GM12878 (cell line): ENCODE data around the gene POLD4. TPM values are rescaled to one million over a fixed set of nuclear protein-coding genes. Genes with fewer than 3 reads are reported as not detected.
A peak's percentile ranks its signal among the peaks of the same experiment; 100 is the strongest.

ENCODE experiments used
- ATAC-seq: fragments of 200-7000 bp; cut with Tn5 transposase; 3 replicates; pipeline ENCODE4 v1.9.1; 2020; ENCODE audit warnings: mild to moderate bottlenecking, moderate library complexity
- BruUV-seq: library from RNA; stranded (reverse); fragments of 400-500 nt; replicated peaks from 2 replicates; lab custom pipeline; 2021; lab: Mats Ljungman, UMichigan
- CTCF ChIA-PET: fragments of 300-600 bp; sonication (Branson Sonifier 250); formaldehyde crosslinking; extraction: SDS; loops from one replicate; lab custom pipeline; 2021; ENCODE audit warnings: inconsistent platforms; lab: Yijun Ruan, JAX
- POLR2A ChIA-PET: fragments of 350-600 bp; formaldehyde crosslinking; extraction: SDS; loops from one replicate; lab custom pipeline; 2021; ENCODE audit warnings: inconsistent platforms; lab: Charles Lee
- RAD21 ChIA-PET: fragments of 300-600 bp; sonication (Branson Sonifier 250); formaldehyde crosslinking; loops from one replicate; lab custom pipeline; 2023; ENCODE audit warnings: antibody characterized with exemption; ENCODE audit not compliant: unreplicated experiment; lab: Charles Lee
- SMC1A ChIA-PET: fragments of 300-600 bp; sonication (Branson Sonifier 250); formaldehyde crosslinking; loops from one replicate; lab custom pipeline; 2023; ENCODE audit not compliant: unreplicated experiment, uncharacterized antibody; lab: Charles Lee
- DNase-seq: peaks from one replicate; pipeline ENCODE4 v3.0.0-alpha.2; 2011; ENCODE audit warnings: low read depth, low spot score
- FAIRE-seq: peaks from 3 replicates; lab custom pipeline; 2011; peaks lifted over from hg19 to GRCh38; lab: Jason Lieb, UNC
- H2AFZ ChIP-seq: 2 replicates; pipeline ENCODE4 v1.6.0; 2011; ENCODE audit warnings: low read depth, low read length, control low read depth; ENCODE audit not compliant: control insufficient read depth
- H3K27ac ChIP-seq: 2 replicates; pipeline ENCODE4 v1.5.1; 2011; ENCODE audit warnings: control low read depth; ENCODE audit not compliant: control insufficient read depth, insufficient read depth
- H3K27me3 ChIP-seq, 2 experiments: replicated peaks in 1 of 2; 2 replicates each; pipeline versions ENCODE4 v1.6.0 to v1.6.1; 2011; ENCODE audit warnings: low read length in 1 of 2; ENCODE audit not compliant: control insufficient read depth in 2 of 2, insufficient read depth in 2 of 2
- H3K36me3 ChIP-seq, 2 experiments: 2 replicates each; pipeline ENCODE4 v1.5.1; 2011; ENCODE audit warnings: low read length in 1 of 2; ENCODE audit not compliant: control insufficient read depth in 2 of 2, insufficient read depth in 2 of 2
- H3K4me1 ChIP-seq: 2 replicates; pipeline ENCODE4 v1.6.1; 2011; ENCODE audit warnings: mild to moderate bottlenecking, low read length, moderate library complexity, mixed read lengths; ENCODE audit not compliant: control insufficient read depth, insufficient read depth
- H3K4me2 ChIP-seq: 2 replicates; pipeline ENCODE4 v1.6.0; 2011; ENCODE audit warnings: control low read depth; ENCODE audit not compliant: control insufficient read depth, insufficient read depth
- H3K4me3 ChIP-seq: fragments of 200-600 bp; sonication (generic); 2 replicates; pipeline ENCODE4 v1.5.1; 2016
- H3K79me2 ChIP-seq: 2 replicates; pipeline ENCODE4 v1.6.0; 2011; ENCODE audit warnings: low read length; ENCODE audit not compliant: control insufficient read depth, insufficient read depth
- H3K9ac ChIP-seq: 2 replicates; pipeline ENCODE4 v1.8.0; 2011; ENCODE audit warnings: low read length, control low read depth, mixed read lengths; ENCODE audit not compliant: control insufficient read depth, insufficient read depth
- H3K9me3 ChIP-seq: replicated peaks from 3 replicates; pipeline ENCODE4 v1.5.1; 2011; ENCODE audit warnings: mild to moderate bottlenecking, low read length; ENCODE audit not compliant: control insufficient read depth, insufficient read depth
- H4K20me1 ChIP-seq: 2 replicates; pipeline ENCODE4 v1.6.0; 2011; ENCODE audit not compliant: control insufficient read depth, insufficient read depth
- CBFB ChIP-seq: IDR thresholded peaks from 2 replicates; pipeline ENCODE4 v1.6.1; 2016; ENCODE audit warnings: antibody characterized with exemption, low read depth
- GATAD2B ChIP-seq: fragments of 450-650 bp; conservative IDR thresholded peaks from 2 replicates; pipeline ENCODE4 v1.6.1; 2017; ENCODE audit warnings: low read depth, mild to moderate bottlenecking, moderate library complexity
- HCFC1 ChIP-seq: fragments of 150-350 bp; IDR thresholded peaks from 2 replicates; pipeline ENCODE4 v1.6.1; 2014; ENCODE audit warnings: low read length
- MYB ChIP-seq: fragments of 150-350 bp; IDR thresholded peaks from 2 replicates; pipeline ENCODE4 v1.6.1; 2014; ENCODE audit warnings: mild to moderate bottlenecking, low read depth, low read length, borderline replicate concordance
- NFYA ChIP-seq: IDR thresholded peaks from 2 replicates; pipeline ENCODE4 v1.6.1; 2011; ENCODE audit warnings: low read depth, mild to moderate bottlenecking, low read length, improper control_type of control experiment, borderline replicate concordance
- NR2C2 ChIP-seq: IDR thresholded peaks from 2 replicates; pipeline ENCODE4 v1.6.1; 2011; ENCODE audit warnings: borderline replicate concordance, low read depth; ENCODE audit not compliant: control insufficient read depth, insufficient read length
- POLR2AphosphoS5 ChIP-seq: IDR thresholded peaks from 2 replicates; pipeline ENCODE4 v1.6.1; 2011; ENCODE audit warnings: mild to moderate bottlenecking, low read length, inconsistent platforms
- RAD21 ChIP-seq: IDR thresholded peaks from 2 replicates; pipeline ENCODE4 v1.6.1; 2011; ENCODE audit warnings: mild to moderate bottlenecking, low read depth, low read length, moderate library complexity; ENCODE audit not compliant: insufficient read depth
- RB1 ChIP-seq: fragments of 450-650 bp; formaldehyde crosslinking; IDR thresholded peaks from 2 replicates; pipeline ENCODE4 v1.6.1; 2017; ENCODE audit warnings: mild to moderate bottlenecking, borderline replicate concordance
- SMAD5 ChIP-seq: IDR thresholded peaks from 2 replicates; pipeline ENCODE4 v1.6.1; 2016; ENCODE audit warnings: antibody characterized with exemption, low read depth
- SMARCA5 ChIP-seq: fragments of 450-650 bp; IDR thresholded peaks from 2 replicates; pipeline ENCODE4 v1.6.1; 2017; ENCODE audit warnings: mild to moderate bottlenecking
- SPI1 ChIP-seq: IDR thresholded peaks from 2 replicates; pipeline ENCODE4 v1.6.1; 2011; ENCODE audit warnings: low read depth, mild to moderate bottlenecking, low read length, moderate library complexity, borderline replicate concordance; ENCODE audit not compliant: insufficient read depth
- SUPT20H ChIP-seq: IDR thresholded peaks from 2 replicates; pipeline ENCODE4 v1.6.1; 2011; ENCODE audit warnings: low read depth, mild to moderate bottlenecking, low read length, moderate library complexity, borderline replicate concordance; ENCODE audit not compliant: control insufficient read depth
- ZSCAN29 ChIP-seq: fragments of 450-650 bp; IDR thresholded peaks from 2 replicates; pipeline ENCODE4 v1.6.1; 2017; ENCODE audit warnings: mild to moderate bottlenecking, moderate library complexity
- ZZZ3 ChIP-seq: IDR thresholded peaks from 2 replicates; pipeline ENCODE4 v1.6.1; 2011; ENCODE audit warnings: low read depth; ENCODE audit not compliant: control insufficient read depth, insufficient read length
- WGBS: methylation state at CpG from one replicate; pipeline ENCODE4 v1.1.6; 2016; ENCODE audit warnings: low lambda C conversion rate; ENCODE audit not compliant: insufficient replicate concordance, insufficient coverage; ENCODE audit errors: missing lambda C conversion rate; 5-methylcytosine and 5-hydroxymethylcytosine counted together
- in situ Hi-C: fragments of 300-500 bp; cut with MboI; formaldehyde crosslinking; loops from 9 replicates; pipeline ENCODE4 v1.14.3; 2018; ENCODE audit warnings: mixed read lengths
- intact Hi-C: fragments of 100-400 bp; cut with micrococcal nuclease; formaldehyde crosslinking; loops from one replicate; pipeline ENCODE4 v1.14.2; 2022; ENCODE audit not compliant: unreplicated experiment
- polyA plus RNA-seq, 11 experiments: library from polyadenylated mRNA; depleted of rRNA in 4 of 11; unstranded in 6 of 11; stranded (reverse) in 5 of 11; fragments of >200 nt; fragmentation: Nextera tagmentation in 4 of 11; fragmentation: Illumina TruSeq in 1 of 11; extraction: Ambion mirVana in 4 of 11; extraction: Trizol in 1 of 11; gene quantifications; 1 replicate in 1 of 11; 2 replicates in 10 of 11; pipeline versions ENCODE4 v1.2.1 to v1.2.3, GENCODE V29; 2011 to 2016; ENCODE audit warnings: inconsistent platforms in 2 of 11, missing spikeins in 2 of 11, low read depth in 1 of 11
- total RNA-seq, 4 experiments: library from RNA; depleted of rRNA in 3 of 4; stranded (reverse); fragments of >200 nt in 3 of 4; fragmentation: Illumina TruSeq in 1 of 4; extraction: Trizol in 1 of 4; gene quantifications; 2 replicates each; pipeline versions ENCODE4 v1.2.1 to v1.2.3, GENCODE V29; 2013 to 2021
- TF ChIP-seq, protein P1 (sequence below): fragments of 450-650 bp; IDR thresholded peaks from 2 replicates; pipeline ENCODE4 v1.6.1; 2017; ENCODE audit warnings: mild to moderate bottlenecking, low read depth, inconsistent platforms; ENCODE audit not compliant: poor library complexity, severe bottlenecking
- TF ChIP-seq, protein P2 (sequence below): fragments of 450-650 bp; conservative IDR thresholded peaks from 2 replicates; pipeline ENCODE4 v1.6.1; 2017; ENCODE audit warnings: mild to moderate bottlenecking, moderate library complexity
- TF ChIP-seq, protein P3 (sequence below): fragments of 450-650 bp; IDR thresholded peaks from 2 replicates; pipeline ENCODE4 v1.6.1; 2016; ENCODE audit warnings: mild to moderate bottlenecking

The POLD4 gene
- total and polyA plus RNA-seq, 10 of the 15 experiments (the other 5 are each of a cell fraction or from before 2014, with no cell fraction given) = 8.1 to 176 (median 88.1) TPM

DNA sequence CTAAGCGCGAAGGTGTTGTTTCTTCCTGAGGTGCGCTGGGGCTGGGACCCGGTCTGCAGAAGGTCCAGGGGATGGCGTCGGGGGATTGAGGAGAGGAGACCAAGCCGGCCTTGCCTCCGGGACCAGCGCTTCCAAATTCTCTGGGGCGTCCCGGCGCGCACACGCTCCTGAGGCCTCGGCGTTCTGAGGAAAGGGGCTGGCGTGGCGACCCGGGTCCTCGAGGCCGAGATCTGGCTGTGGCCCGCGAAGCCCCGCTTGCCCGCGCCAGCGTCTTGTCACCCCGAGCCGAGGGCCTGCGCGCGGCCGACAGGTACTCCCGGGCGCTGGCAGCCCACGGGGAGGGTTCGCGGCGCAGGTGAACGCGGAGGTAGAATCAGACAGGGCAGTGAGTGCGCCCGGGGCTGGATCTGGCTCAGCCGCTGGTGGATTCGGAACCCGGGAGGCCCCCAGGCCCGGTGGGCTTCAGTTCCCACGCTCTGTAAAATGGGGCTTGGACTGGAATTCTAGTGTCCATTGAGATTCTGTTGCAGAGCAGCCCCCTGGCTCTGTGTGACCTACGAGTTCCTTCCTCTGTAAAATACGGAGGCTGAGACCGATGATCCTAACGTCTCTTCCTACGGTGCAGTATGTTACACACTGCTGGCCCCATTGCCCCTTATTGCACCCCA, 35.3 kb downstream of the POLD4 start:
- Histone ChIP-seq H3K27ac (no peak overlapping the region), H3K9me3 (no peaks in the 10 kb centered on the region), H3K4me3 (peak overlapping the region; percentile 80), H3K4me1 (peaks cover 3% of the 10 kb centered on the region), H3K36me3 (no peaks in the 10 kb centered on the region), H3K27me3 (no peaks in the 10 kb centered on the region), H3K9ac (peak overlapping the region; percentile 83; the same call in 1 of the 2 replicates), H3K4me2 (peak overlapping the region; percentile 95), H2AFZ (peak overlapping the region; percentile 92), H3K79me2 (no peaks in the 10 kb centered on the region), H4K20me1 (no peaks in the 10 kb centered on the region)
- DNase-seq (no peak), FAIRE-seq (peak; percentile 18), ATAC-seq (peak; percentile 35)
- in situ Hi-C loops = loop anchor here (5.0 kb wide), 1 partner anchor 56 kb away; no protein-coding TSS in a partner anchor
- WGBS = under 1% methylated on average over 48 of the region's 53 CpGs
- intact Hi-C loops = loop anchor here (1.0 to 2.0 kb wide), 5 partner anchors 30 to 237 kb away; no protein-coding TSS in a partner anchor
- no TSS peak for BruUV-seq
- ChIA-PET POLR2A (interaction anchor here (0.5 to 2.6 kb wide), 10 partner anchors 25 to 204 kb away, joined by 3 to 25 read pairs (median 4); partner anchors contain the start of genes ANKRD13D, GRK2 and POLD4), CTCF (interaction anchor here (0.6 to 12.1 kb wide), 33 partner anchors 9 to 263 kb away, joined by 3 to 151 read pairs (median 4); partner anchors contain the start of genes ANKRD13D, GRK2 and POLD4), RAD21 (interaction anchor here (0.6 to 7.8 kb wide), 27 partner anchors 9 to 575 kb away, joined by 3 to 75 read pairs (median 5); partner anchors contain the start of genes ANKRD13D, GRK2, KDM2A and POLD4), SMC1A (interaction anchor here (0.9 to 7.6 kb wide), 26 partner anchors 8 to 266 kb away, joined by 3 to 82 read pairs (median 5); partner anchors contain the start of genes GRK2 and POLD4)
- TF ChIP-seq SMAD5 (no peak), NR2C2 (no peak), ZSCAN29 (no peak), MYB (0 out of 2 replicates have a peak, but pooled peaks have one; percentile 15), HCFC1 (no peak), RAD21 (no peak), SPI1 (0 out of 2 replicates have a peak, but pooled peaks have one; percentile 4), SUPT20H (no peak), SMARCA5 (no peak), POLR2AphosphoS5 (no peak), GATAD2B (0 out of 2 replicates have a peak, but pooled peaks have one; percentile 26), CBFB (no peak), ZZZ3 (no peak), RB1 (0 out of 2 replicates have a peak, but pooled peaks have one; percentile 5), NFYA (no peak)
- TF ChIP-seq, protein P1, sequence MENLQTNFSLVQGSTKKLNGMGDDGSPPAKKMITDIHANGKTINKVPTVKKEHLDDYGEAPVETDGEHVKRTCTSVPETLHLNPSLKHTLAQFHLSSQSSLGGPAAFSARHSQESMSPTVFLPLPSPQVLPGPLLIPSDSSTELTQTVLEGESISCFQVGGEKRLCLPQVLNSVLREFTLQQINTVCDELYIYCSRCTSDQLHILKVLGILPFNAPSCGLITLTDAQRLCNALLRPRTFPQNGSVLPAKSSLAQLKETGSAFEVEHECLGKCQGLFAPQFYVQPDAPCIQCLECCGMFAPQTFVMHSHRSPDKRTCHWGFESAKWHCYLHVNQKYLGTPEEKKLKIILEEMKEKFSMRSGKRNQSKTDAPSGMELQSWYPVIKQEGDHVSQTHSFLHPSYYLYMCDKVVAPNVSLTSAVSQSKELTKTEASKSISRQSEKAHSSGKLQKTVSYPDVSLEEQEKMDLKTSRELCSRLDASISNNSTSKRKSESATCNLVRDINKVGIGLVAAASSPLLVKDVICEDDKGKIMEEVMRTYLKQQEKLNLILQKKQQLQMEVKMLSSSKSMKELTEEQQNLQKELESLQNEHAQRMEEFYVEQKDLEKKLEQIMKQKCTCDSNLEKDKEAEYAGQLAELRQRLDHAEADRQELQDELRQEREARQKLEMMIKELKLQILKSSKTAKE = no peak
- TF ChIP-seq, protein P2, sequence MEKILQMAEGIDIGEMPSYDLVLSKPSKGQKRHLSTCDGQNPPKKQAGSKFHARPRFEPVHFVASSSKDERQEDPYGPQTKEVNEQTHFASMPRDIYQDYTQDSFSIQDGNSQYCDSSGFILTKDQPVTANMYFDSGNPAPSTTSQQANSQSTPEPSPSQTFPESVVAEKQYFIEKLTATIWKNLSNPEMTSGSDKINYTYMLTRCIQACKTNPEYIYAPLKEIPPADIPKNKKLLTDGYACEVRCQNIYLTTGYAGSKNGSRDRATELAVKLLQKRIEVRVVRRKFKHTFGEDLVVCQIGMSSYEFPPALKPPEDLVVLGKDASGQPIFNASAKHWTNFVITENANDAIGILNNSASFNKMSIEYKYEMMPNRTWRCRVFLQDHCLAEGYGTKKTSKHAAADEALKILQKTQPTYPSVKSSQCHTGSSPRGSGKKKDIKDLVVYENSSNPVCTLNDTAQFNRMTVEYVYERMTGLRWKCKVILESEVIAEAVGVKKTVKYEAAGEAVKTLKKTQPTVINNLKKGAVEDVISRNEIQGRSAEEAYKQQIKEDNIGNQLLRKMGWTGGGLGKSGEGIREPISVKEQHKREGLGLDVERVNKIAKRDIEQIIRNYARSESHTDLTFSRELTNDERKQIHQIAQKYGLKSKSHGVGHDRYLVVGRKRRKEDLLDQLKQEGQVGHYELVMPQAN = no peak; the same call in 1 of the 2 replicates
- TF ChIP-seq, protein P3, sequence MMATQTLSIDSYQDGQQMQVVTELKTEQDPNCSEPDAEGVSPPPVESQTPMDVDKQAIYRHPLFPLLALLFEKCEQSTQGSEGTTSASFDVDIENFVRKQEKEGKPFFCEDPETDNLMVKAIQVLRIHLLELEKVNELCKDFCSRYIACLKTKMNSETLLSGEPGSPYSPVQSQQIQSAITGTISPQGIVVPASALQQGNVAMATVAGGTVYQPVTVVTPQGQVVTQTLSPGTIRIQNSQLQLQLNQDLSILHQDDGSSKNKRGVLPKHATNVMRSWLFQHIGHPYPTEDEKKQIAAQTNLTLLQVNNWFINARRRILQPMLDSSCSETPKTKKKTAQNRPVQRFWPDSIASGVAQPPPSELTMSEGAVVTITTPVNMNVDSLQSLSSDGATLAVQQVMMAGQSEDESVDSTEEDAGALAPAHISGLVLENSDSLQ = no peak
